GM10248 (cell line): Measurements from ENCODE around the gene PYY.
"Not testable (repeated sequence)": the region's sequence is repeated elsewhere in the genome, so short reads cannot be mapped to it uniquely, and the experiment has no call there.

Experiments used
- CTCF ChIA-PET: fragments of 300-600 bp; sonication (Branson Sonifier 250); formaldehyde crosslinking; extraction: SDS; loops from one replicate; lab custom pipeline; 2021; ENCODE audit warnings: antibody characterized with exemption; lab: Yijun Ruan, JAX
- POLR2A ChIA-PET: fragments of 350-650 bp; sonication (Branson Sonifier 250); formaldehyde crosslinking; extraction: SDS; loops from one replicate; lab custom pipeline; 2020; ENCODE audit warnings: antibody characterized with exemption; lab: Yijun Ruan, JAX
- DNase-seq: peaks from one replicate; pipeline ENCODE4 v3.0.0; 2012; ENCODE audit errors: extremely low spot score
- CTCF ChIP-seq: IDR thresholded peaks from 2 replicates; pipeline ENCODE4 v1.5.1; 2012; ENCODE audit warnings: mild to moderate bottlenecking, low read depth; ENCODE audit errors: extremely low read depth, missing control alignments, control extremely low read depth

PYY gene

DNA sequence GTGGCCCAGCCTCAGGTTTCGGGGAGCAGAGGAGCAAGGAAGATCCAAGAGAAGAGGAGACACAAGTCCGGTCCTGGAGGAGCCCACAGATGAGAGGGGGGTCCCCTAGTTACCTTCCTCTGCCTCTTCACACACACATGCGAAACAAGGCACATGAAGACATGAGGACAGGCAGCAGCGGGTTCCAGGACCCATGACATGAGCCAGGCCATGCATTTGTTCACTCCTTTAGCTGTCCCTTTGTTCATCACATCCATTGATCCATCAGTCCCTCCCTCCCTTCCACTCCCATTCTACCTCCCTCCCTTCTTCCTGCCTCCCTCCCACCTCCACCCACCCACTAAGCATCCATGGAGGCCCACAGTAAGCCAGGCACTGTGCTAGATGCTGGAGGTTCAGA lies 20.8 kb downstream of the PYY start:
- DNase-seq: no peak
- CTCF ChIA-PET: interaction anchor here (1.1 to 5.0 kb wide), 2 partner anchors 8 to 11 kb away, joined by 3 to 26 read pairs; no protein-coding TSS in a partner anchor
- no peak for TF ChIP-seq CTCF
- POLR2A ChIA-PET: no interaction called here

- POLR2A ChIA-PET: no interaction called here
- CTCF ChIA-PET: interaction anchor here (5.0 kb wide), 1 partner anchor 11 kb away, joined by 26 read pairs; no protein-coding TSS in a partner anchor
- no peak for TF ChIP-seq CTCF
- no peak for DNase-seq
Observed at GRCh38 chr17:43932357-43932756, 21.4 kb downstream of the PYY start.

- CTCF ChIA-PET: interaction anchor here (0.8 to 5.0 kb wide), 3 partner anchors 12 to 112 kb away, joined by 3 to 26 read pairs (median 5); no protein-coding TSS in a partner anchor
- POLR2A ChIA-PET: no interaction called here
- no peak for DNase-seq
- no peak for TF ChIP-seq CTCF
Observed at GRCh38 chr17:43931062-43931571, 22.6 kb downstream of the PYY start.

DNA sequence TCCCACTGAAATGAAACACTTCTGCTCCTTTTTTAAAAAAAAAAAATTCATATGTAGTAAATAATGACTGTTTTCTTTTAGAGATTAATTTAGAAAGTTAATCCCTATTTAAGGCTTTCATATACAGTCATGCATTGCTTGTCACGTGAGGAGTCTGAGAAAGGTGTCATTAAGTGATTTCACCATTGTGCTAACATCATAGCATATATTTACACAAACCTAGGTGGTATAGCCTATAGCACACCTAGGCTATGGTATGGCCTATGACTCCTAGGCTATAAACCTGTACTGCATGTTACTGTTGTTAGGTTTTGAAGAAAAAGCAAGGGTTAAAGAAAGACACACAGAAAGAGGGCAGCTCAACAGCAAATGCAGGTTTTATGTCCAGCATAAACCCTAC lies 25.1 kb downstream of the PYY start:
- CTCF ChIA-PET: interaction anchor here (0.8 to 1.8 kb wide), 4 partner anchors 15 to 66 kb away, joined by 3 to 6 read pairs (median 4); no protein-coding TSS in a partner anchor
- POLR2A ChIA-PET: no interaction called here
- TF ChIP-seq CTCF: no peak
- no peak for DNase-seq

DNA sequence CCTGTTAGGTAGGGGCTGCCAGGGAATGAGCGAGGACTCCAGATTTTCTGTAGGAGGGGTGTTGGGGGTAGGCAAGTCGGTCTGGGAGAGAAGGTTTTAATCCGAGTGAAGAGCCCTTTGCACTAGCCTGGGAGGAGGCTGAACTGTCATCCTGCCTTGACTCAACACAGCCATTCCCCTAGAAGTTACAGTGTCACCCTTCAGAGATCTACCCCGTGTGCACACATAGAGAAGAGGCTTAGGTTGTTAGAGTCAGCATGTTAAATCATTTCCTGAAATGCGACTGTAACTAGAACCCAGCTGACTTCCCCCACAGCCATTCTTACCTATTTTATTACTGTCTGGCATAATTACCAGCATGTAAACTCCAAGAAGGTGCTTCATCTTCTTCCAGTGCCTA lies 25.8 kb downstream of the PYY start:
- DNase-seq, POLR2A ChIA-PET: not testable (repeated sequence)
- CTCF ChIA-PET: interaction anchor here (1.7 to 1.8 kb wide), 2 partner anchors 16 to 18 kb away, joined by 6 read pairs; no protein-coding TSS in a partner anchor

DNA sequence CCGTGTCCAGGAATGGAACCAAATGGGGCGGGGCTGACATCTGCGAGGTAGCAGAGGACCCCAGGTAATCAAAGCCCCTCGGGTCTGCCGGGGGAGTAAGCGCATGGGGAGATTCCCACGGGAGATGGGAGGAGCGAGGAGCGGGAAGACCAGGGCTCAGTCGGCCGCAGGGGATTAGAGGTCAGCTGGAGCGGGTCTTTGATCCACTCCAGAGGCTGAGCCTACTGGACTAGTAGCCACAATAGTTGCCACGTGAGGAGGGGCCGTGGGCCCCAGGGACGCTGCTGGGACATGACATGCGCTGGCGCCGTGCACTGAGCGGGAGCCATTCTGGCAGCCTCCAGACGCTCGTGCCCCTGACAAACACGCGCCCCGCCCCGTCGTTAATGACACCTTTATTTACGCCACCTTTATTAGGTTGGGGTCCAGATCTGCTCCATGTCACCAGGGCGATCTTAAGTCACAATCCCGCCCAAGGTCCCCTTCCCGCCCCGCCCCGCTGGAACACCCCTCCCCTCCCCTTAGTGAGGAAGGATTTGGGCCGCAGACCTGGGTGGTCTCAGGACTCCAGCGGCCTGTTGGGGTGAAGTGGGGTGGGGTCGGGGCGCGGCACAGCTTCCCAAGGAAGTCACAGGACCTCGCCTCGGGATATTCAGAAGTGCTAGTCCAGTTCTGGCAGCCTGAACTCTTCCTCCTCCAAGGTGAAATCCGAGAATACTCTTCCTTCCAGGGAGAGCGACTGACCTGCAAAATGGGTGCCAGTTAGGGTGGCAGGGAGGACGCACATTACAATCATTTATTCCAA lies 26.5 kb downstream of the PYY start:
- no peak for TF ChIP-seq CTCF
- no peak for DNase-seq
- POLR2A ChIA-PET: no interaction called here

More for the DNA sequence above, 26.5 kb downstream of the PYY start:
- CTCF ChIA-PET: interaction anchor here (1.8 to 5.6 kb wide), 3 partner anchors 15 to 17 kb away, joined by 6 to 50 read pairs (median 36); partner anchors contain the start of gene PPY
